HepG2 (cell line): Measurements from ENCODE around the gene PANK2. TPM values are rescaled to one million over a fixed set of nuclear protein-coding genes. Genes with fewer than 3 reads are reported as not detected.

Experiments
- KDM2A ChIP-seq: sonication (generic); formaldehyde crosslinking; IDR thresholded peaks from 2 replicates; pipeline ENCODE4 v1.4.0; 2020; ENCODE audit warnings: low read depth, missing genetic modification reagents, borderline replicate concordance
- ZBTB20 ChIP-seq: sonication (generic); formaldehyde crosslinking; IDR thresholded peaks from 2 replicates; pipeline ENCODE4 v1.8.1; 2023; ENCODE audit warnings: missing genetic modification reagents, low read depth, mild to moderate bottlenecking, borderline replicate concordance
- ZNF496 ChIP-seq: sonication (generic); formaldehyde crosslinking; IDR thresholded peaks from 2 replicates; pipeline ENCODE4 v1.8.1; 2023; ENCODE audit warnings: mild to moderate bottlenecking, moderate library complexity, missing genetic modification reagents; ENCODE audit not compliant: insufficient replicate concordance
- ZNF687 ChIP-seq: sonication (generic); formaldehyde crosslinking; IDR thresholded peaks from 2 replicates; pipeline ENCODE4 v1.5.1; 2020; ENCODE audit warnings: mild to moderate bottlenecking, missing genetic modification reagents, moderate library complexity
- polyA plus RNA-seq, 8 experiments: library from polyadenylated mRNA; depleted of rRNA in 3 of 8; stranded (reverse) in 7 of 8; unstranded in 1 of 8; fragments of >200 nt; fragmentation: Illumina TruSeq in 4 of 8; extraction: Trizol in 4 of 8; gene quantifications; 2 replicates each; pipeline versions ENCODE4 v1.2.1 to v1.2.3, GENCODE V29; 2011 to 2016; ENCODE audit warnings: low read depth in 4 of 8, missing spikeins in 1 of 8, mixed read lengths in 1 of 8; ENCODE audit not compliant: insufficient read depth in 1 of 8
- total RNA-seq, 5 experiments: library from RNA; depleted of rRNA; stranded (reverse); fragments of >200 nt; fragmentation: Illumina TruSeq; extraction: Trizol; gene quantifications; 2 replicates each; pipeline ENCODE4 v1.2.3, GENCODE V29; 2016; ENCODE audit warnings: low read depth in 1 of 5
- TF ChIP-seq, protein P1 (sequence below): sonication (generic); formaldehyde crosslinking; IDR thresholded peaks from 2 replicates; pipeline ENCODE4 v1.4.0; 2020; ENCODE audit warnings: low read depth, mild to moderate bottlenecking, missing genetic modification reagents

Gene PANK2
- total and polyA plus RNA-seq, 2 of the 13 experiments (the other 11 are each of a cell fraction or from before 2014, with no cell fraction given): 39.2 to 123 TPM

DNA sequence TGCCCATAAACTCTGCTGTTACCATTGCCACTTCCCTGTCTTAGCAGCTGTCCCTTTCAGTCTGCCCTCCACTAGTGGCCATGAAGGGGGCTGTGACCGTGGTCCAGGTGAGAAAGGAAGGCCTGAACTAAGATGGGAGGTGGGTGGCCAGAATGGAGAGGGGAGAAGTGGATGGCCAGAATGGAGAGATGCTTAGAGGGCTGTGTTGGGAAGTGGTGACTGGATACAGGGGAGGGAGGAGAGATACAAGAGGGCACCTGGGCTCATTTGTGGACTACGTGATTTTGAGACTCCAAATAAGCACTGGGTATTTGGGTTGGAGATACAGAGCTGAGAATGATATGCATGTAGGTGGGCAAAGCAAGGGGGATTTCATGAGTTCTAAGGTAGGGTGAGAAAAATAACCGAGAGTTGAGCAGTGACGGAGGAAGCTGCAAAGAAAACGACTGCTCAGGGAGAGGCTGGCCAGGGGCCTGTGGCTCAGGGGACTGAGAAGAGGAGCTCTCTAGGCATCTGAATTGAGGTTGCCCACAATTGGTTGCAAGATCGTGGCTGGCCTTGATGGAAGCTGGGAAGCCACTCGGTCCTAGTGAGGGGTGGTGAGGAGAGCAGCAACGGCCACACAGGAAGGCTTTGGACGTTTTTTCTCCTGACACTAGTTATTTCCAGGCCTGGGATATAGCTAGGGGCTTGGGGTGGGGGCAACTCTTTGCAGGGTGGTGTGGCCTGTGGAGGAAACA is 36.9 kb downstream of the PANK2 start (continued):
- no peak for TF ChIP-seq ZNF687 (CRISPR knock-in tag)
- peak; percentile 5; the same call in 1 of the 2 replicates for TF ChIP-seq KDM2A
- no peak for TF ChIP-seq ZBTB20 (CRISPR knock-in tag)
- TF ChIP-seq, protein P1, sequence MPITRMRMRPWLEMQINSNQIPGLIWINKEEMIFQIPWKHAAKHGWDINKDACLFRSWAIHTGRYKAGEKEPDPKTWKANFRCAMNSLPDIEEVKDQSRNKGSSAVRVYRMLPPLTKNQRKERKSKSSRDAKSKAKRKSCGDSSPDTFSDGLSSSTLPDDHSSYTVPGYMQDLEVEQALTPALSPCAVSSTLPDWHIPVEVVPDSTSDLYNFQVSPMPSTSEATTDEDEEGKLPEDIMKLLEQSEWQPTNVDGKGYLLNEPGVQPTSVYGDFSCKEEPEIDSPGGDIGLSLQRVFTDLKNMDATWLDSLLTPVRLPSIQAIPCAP: no peak
- TF ChIP-seq ZNF496 (CRISPR knock-in tag): no peak
